Transverse colon (tissue), 4 donors: ENCODE data around the gene CFAP210.

ENCODE experiments used
- CTCF ChIP-seq, 5 experiments: fragments of 200-600 bp in 3 of 5; fragments of 450-650 bp in 2 of 5; sonication (generic) in 3 of 5; IDR thresholded peaks; 1 replicate in 2 of 5; 2 replicates in 3 of 5; pipeline ENCODE4 v1.5.1; 2016 to 2017; ENCODE audit warnings: antibody characterized with exemption in 5 of 5, inconsistent platforms in 3 of 5, mild to moderate bottlenecking in 2 of 5, moderate library complexity in 1 of 5
- EP300 ChIP-seq: sonication (generic); formaldehyde crosslinking; IDR thresholded peaks from one replicate; pipeline ENCODE4 v1.6.1; 2017; ENCODE audit warnings: antibody characterized with exemption, low read depth
- POLR2A ChIP-seq: fragments of 450-650 bp; IDR thresholded peaks from one replicate; pipeline ENCODE4 v1.6.1; 2016; ENCODE audit warnings: antibody characterized with exemption, mild to moderate bottlenecking, moderate library complexity
- POLR2AphosphoS5 ChIP-seq, 3 donors: sonication (generic); formaldehyde crosslinking; IDR thresholded peaks; one replicate each; pipeline ENCODE4 v1.6.1; 2016; ENCODE audit warnings: antibody characterized with exemption in 3 of 3

DNA sequence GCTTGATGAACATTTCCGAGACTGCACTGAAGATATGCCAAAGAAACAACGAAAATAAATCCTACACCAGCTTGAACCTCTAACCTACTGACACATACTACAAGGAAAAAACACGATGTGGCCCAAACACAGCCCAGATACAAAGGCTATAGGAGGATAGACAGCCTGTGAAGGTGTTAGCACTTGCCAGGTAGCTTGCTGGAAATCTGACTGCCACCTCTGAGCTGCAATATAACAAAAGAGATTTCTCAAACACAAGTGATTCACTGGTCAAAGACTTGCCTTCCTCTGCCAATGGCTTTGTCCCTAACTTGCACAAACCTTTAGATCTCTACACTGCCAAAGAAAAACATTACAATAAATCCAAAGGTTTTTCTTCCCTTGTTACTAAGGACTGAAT is 21.1 kb downstream of the CFAP210 start:
- TF ChIP-seq POLR2A (no peak), POLR2AphosphoS5 (IDR thresholded peaks at IDR 0.05) (no peak), CTCF (IDR thresholded peaks at IDR 0.05) (no peak), EP300 (no peak)
